Hepatocyte (in vitro differentiated cells): ENCODE results near the gene PTPRZ1. TPM values are rescaled to one million over a fixed set of nuclear protein-coding genes. Genes with fewer than 3 reads are reported as not detected.

Source experiments
- DNase-seq: peaks from one replicate; pipeline ENCODE4 v3.0.0-alpha.2; 2016; ENCODE audit warnings: low spot score
- H2AFZ ChIP-seq: fragments of 200-600 bp; sonication (generic); 2 replicates; pipeline ENCODE4 v1.6.0; 2016; ENCODE audit warnings: antibody characterized with exemption, mild to moderate bottlenecking
- H3K27ac ChIP-seq: fragments of 200-600 bp; sonication (generic); 2 replicates; pipeline ENCODE4 v1.5.1; 2016; ENCODE audit warnings: mild to moderate bottlenecking
- H3K27me3 ChIP-seq: fragments of 200-600 bp; sonication (generic); 2 replicates; pipeline ENCODE4 v1.6.1; 2016
- H3K36me3 ChIP-seq: fragments of 200-600 bp; sonication (generic); replicated peaks from 2 replicates; pipeline ENCODE4 v1.5.1; 2016; ENCODE audit warnings: low read depth; ENCODE audit not compliant: insufficient read depth
- H3K4me1 ChIP-seq: fragments of 200-600 bp; sonication (generic); 2 replicates; pipeline ENCODE4 v1.5.1; 2016; ENCODE audit warnings: mild to moderate bottlenecking, moderate library complexity; ENCODE audit not compliant: insufficient read depth
- H3K4me2 ChIP-seq: fragments of 200-600 bp; sonication (generic); 2 replicates; pipeline ENCODE4 v1.6.0; 2016
- H3K4me3 ChIP-seq: fragments of 200-600 bp; sonication (generic); 2 replicates; pipeline ENCODE4 v1.5.1; 2016; ENCODE audit warnings: mild to moderate bottlenecking
- H3K79me2 ChIP-seq: fragments of 200-600 bp; sonication (generic); 2 replicates; pipeline ENCODE4 v1.6.0; 2017; ENCODE audit warnings: mild to moderate bottlenecking
- H3K9me2 ChIP-seq: fragments of 200-600 bp; sonication (generic); replicated peaks from 2 replicates; pipeline ENCODE4 v1.6.0; 2017; ENCODE audit warnings: mild to moderate bottlenecking; ENCODE audit not compliant: insufficient read depth
- H3K9me3 ChIP-seq: fragments of 200-600 bp; sonication (generic); 2 replicates; pipeline ENCODE4 v1.5.1; 2016; ENCODE audit warnings: low read depth, mild to moderate bottlenecking
- H4K20me1 ChIP-seq: fragments of 200-600 bp; sonication (generic); 2 replicates; pipeline ENCODE4 v1.6.0; 2016; ENCODE audit warnings: mild to moderate bottlenecking; ENCODE audit not compliant: insufficient read depth, poor library complexity, severe bottlenecking
- EZH2 ChIP-seq: fragments of 200-600 bp; sonication (generic); IDR thresholded peaks from 2 replicates; pipeline ENCODE4 v1.6.1; 2016; ENCODE audit warnings: antibody characterized with exemption, mild to moderate bottlenecking, borderline replicate concordance
- EZH2phosphoT487 ChIP-seq: fragments of 200-600 bp; sonication (generic); IDR thresholded peaks from one replicate; pipeline ENCODE4 v1.6.1; 2018; ENCODE audit warnings: antibody characterized with exemption, mild to moderate bottlenecking, low read depth, moderate library complexity; ENCODE audit not compliant: unreplicated experiment, severe bottlenecking
- WGBS: methylation state at CpG from one replicate; pipeline ENCODE4 v1.1.6; 2016; ENCODE audit warnings: low lambda C conversion rate; ENCODE audit errors: missing lambda C conversion rate; 5-methylcytosine and 5-hydroxymethylcytosine counted together
- polyA plus RNA-seq: library from polyadenylated mRNA; unstranded; fragments of >200 nt; fragmentation: Nextera tagmentation; extraction: Ambion mirVana; gene quantifications from 2 replicates; pipeline ENCODE4 v1.2.1, GENCODE V29; 2016
- total RNA-seq: library from RNA; depleted of rRNA; stranded (reverse); fragments of >200 nt; gene quantifications from 2 replicates; pipeline ENCODE4 v1.2.3, GENCODE V29; 2014
- TF ChIP-seq, protein P1 (sequence below): fragments of 200-600 bp; sonication (generic); IDR thresholded peaks from 2 replicates; pipeline ENCODE4 v1.5.1; 2016; ENCODE audit warnings: antibody characterized with exemption, mild to moderate bottlenecking; ENCODE audit not compliant: poor library complexity

Gene PTPRZ1
- total RNA-seq (3.4 and 5.0 TPM in 2 replicates), polyA plus RNA-seq (0.41 and 1.0 TPM in 2 replicates)

GRCh38 chr7:121872831-121873288 lies at the start of gene PTPRZ1:
PTPRZ1 (plus strand) TSS chr7:121873161; CDS start chr7:121873500, 339 bp downstream.
- Histone ChIP-seq H3K4me3 (peak within 1 kb of the TSS; percentile 76), H3K36me3 (no peaks in the 10 kb centered on the region), H3K9me2 (no peaks in the 10 kb centered on the region), H3K27ac (no peak within 1 kb of the TSS), H3K4me2 (peak within 1 kb of the TSS; percentile 97), H4K20me1 (no peaks in the 10 kb centered on the region), H3K9me3 (no peaks in the 10 kb centered on the region), H3K27me3 (peaks cover 76% of the 10 kb centered on the region), H3K4me1 (no peaks in the 10 kb centered on the region), H3K79me2 (no peaks in the 10 kb centered on the region), H2AFZ (peak within 1 kb of the TSS; percentile 96)
- TF ChIP-seq, protein P1, sequence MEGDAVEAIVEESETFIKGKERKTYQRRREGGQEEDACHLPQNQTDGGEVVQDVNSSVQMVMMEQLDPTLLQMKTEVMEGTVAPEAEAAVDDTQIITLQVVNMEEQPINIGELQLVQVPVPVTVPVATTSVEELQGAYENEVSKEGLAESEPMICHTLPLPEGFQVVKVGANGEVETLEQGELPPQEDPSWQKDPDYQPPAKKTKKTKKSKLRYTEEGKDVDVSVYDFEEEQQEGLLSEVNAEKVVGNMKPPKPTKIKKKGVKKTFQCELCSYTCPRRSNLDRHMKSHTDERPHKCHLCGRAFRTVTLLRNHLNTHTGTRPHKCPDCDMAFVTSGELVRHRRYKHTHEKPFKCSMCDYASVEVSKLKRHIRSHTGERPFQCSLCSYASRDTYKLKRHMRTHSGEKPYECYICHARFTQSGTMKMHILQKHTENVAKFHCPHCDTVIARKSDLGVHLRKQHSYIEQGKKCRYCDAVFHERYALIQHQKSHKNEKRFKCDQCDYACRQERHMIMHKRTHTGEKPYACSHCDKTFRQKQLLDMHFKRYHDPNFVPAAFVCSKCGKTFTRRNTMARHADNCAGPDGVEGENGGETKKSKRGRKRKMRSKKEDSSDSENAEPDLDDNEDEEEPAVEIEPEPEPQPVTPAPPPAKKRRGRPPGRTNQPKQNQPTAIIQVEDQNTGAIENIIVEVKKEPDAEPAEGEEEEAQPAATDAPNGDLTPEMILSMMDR, result no peak
- TF ChIP-seq EZH2phosphoT487, result no peak
- no peak for TF ChIP-seq EZH2
- WGBS, result under 1% methylated on average over 22 of the region's 49 CpGs
- peak; percentile 69 for DNase-seq

DNA sequence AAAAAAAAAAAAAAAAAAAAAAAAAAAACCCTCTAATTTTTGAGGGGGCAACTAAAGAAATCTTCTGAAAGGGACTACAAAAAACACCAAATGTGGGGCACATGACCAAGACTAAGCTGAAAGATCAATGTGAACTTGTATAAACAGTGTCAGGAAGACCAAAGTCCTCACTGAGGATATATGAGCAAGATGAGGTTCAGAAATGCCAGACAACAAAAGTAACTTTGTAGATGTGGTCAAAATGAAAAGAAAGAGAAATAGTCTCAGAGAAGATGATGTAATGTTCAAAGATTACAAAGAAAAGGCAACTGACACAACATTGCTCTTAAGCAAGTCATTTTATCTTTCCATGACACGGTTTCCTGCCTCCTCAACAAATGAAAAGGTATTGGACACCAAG lies 48.7 kb upstream of the PTPRZ1 start:
- H2AFZ ChIP-seq, result no peak overlapping the region

GRCh38 chr7:121831351-121831750 lies 41.6 kb upstream of the PTPRZ1 start:
- Histone ChIP-seq H2AFZ (no peak overlapping the region), H3K4me1 (no peaks in the 10 kb centered on the region), H3K9me3 (no peaks in the 10 kb centered on the region), H4K20me1 (no peaks in the 10 kb centered on the region), H3K27me3 (no peaks in the 10 kb centered on the region), H3K79me2 (no peaks in the 10 kb centered on the region), H3K4me2 (no peak overlapping the region), H3K4me3 (no peak overlapping the region), H3K27ac (no peak overlapping the region), H3K36me3 (no peaks in the 10 kb centered on the region), H3K9me2 (no peaks in the 10 kb centered on the region)
- WGBS, result 80% methylated on average over 3 of the region's 3 CpGs
- no peak for DNase-seq
- TF ChIP-seq EZH2, result no peak
- TF ChIP-seq, protein P1, result no peak
- TF ChIP-seq EZH2phosphoT487, result no peak

More for the DNA sequence above, 48.7 kb upstream of the PTPRZ1 start:
- Histone ChIP-seq H3K79me2 (no peaks in the 10 kb centered on the region), H3K36me3 (no peaks in the 10 kb centered on the region), H3K27me3 (no peaks in the 10 kb centered on the region), H3K9me2 (no peaks in the 10 kb centered on the region), H3K4me3 (no peak overlapping the region), H3K9me3 (no peaks in the 10 kb centered on the region), H3K27ac (no peak overlapping the region), H3K4me2 (no peak overlapping the region), H4K20me1 (no peaks in the 10 kb centered on the region), H3K4me1 (no peaks in the 10 kb centered on the region)
- TF ChIP-seq EZH2phosphoT487 (no peak), EZH2 (no peak)
- TF ChIP-seq, protein P1, result no peak
- WGBS, result 82% methylated on average over 1 of the region's 1 CpG
- DNase-seq, result no peak
